ELF-1 (cell line): ENCODE measurements around the gene TCIRG1.
A peak's percentile ranks its signal among the peaks of the same experiment; 100 is the strongest.

Experiments
- DNase-seq: peaks from one replicate; pipeline ENCODE4 v3.0.0-alpha.2; 2016; ENCODE audit warnings: low read depth, low spot score

TCIRG1 gene

GRCh38 chr11:68051191-68052136, 12.6 kb downstream of the TCIRG1 start:
- no peak for DNase-seq

DNA sequence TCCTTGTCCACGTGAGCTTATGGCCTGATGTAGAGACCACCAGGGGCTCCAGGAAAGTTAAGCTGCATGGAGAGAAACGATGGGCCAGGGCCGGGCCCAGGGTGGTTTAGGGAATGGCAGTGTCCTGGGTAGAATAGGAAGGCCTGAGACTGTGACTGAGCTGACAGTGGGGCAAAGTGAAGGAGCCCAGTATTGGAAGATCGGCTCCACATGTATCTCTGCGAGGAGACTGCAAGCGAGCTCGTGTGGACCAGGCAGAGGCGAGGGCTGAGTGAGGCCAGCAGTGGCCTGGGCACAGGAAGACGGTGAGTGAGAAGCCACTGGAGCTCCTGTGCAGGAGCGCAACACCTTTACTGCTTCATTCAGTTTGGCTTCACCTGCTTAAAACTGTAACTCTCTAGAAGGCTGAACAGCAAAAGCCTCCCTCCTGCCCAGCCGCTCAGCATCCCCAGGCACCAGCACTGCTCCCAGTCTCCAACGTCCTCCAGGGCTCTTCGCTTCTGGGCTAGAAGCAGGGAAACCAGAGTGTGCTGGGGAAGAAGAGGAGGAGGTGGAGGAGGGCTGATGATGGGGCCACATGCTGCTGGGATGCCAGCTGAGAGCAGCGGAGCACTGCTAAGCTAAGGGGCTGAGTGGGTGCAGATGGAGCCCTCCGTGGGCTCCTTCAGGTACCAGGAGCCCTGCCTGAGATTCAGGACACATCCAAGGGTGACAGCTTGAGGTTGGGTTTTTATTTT, 13.5 kb downstream of the TCIRG1 start:
- no peak for DNase-seq

DNA sequence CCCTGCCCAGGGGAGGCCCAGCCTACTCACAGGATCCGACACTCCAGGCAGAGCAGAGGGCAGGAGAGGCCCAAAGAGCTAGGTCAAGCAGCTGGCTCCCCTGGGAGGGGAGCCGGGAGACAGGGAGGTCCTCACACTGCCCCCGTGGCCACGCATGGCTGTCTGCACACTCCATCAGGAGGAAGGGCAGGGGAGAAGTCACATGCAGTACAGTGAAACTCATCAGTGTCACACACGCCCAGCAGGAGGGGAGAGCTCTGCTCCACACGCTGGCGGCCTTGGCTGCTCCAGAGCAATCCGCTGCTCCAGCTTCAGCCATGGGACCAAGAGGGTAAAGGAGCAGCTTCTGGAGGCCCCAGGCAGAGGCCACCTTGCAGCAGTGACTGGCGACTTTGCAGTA, 14.3 kb downstream of the TCIRG1 start:
- DNase-seq, result no peak

GRCh38 chr11:68053981-68054812, 15.4 kb downstream of the TCIRG1 start:
- DNase-seq, result no peak

GRCh38 chr11:68056317-68057285, 17.8 kb downstream of the TCIRG1 start:
- no peak for DNase-seq

- no peak for DNase-seq
These were observed 19.0 kb downstream of the TCIRG1 start for GRCh38 chr11:68057807-68058206.

GRCh38 chr11:68061508-68061907, 22.7 kb downstream of the TCIRG1 start:
- DNase-seq, result no peak

GRCh38 chr11:68064926-68065325, 26.1 kb downstream of the TCIRG1 start:
- no peak for DNase-seq

DNA sequence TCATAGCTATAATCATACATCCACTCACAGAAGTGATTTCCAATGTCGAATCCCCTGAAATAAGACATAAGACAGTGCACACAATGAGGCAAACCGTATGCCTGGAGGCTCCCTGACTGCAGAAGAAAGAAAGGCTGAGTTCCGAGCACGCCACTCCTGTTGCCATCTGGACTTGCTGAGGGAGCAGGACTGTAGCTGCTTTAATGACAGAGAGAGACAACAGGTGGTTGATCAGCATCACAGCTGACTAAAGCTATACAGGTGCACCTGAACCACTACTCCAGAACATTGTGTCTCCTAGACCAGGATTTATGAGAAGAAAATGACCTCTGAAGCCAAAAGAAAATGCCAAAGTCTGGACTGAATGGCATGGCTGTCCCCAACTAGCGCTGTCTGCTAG, 27.0 kb downstream of the TCIRG1 start:
- DNase-seq, result no peak

GRCh38 chr11:68066742-68067141, 27.9 kb downstream of the TCIRG1 start:
- DNase-seq, result no peak

DNA sequence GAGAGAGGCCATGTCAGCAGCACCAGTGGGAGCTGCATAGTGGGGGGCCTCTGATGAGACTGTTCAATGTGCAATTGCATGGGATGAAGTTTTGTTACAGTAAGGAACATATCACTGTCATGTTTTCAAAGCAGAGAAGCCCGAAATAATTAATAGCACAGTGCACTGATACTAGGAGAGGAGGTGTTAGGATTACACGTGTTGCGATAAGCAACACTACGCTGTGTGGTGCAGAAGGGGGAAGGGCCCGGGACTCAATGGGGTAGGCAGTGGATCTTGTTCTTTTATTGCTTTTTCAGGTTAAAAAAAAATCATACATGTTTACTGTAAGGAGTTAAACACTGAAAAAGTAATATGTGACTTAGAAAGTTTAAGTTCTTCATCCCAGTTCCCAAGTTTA, 29.2 kb downstream of the TCIRG1 start:
- DNase-seq, result no peak

- no peak for DNase-seq
These were observed 32.6 kb downstream of the TCIRG1 start for GRCh38 chr11:68071281-68072048.

DNA sequence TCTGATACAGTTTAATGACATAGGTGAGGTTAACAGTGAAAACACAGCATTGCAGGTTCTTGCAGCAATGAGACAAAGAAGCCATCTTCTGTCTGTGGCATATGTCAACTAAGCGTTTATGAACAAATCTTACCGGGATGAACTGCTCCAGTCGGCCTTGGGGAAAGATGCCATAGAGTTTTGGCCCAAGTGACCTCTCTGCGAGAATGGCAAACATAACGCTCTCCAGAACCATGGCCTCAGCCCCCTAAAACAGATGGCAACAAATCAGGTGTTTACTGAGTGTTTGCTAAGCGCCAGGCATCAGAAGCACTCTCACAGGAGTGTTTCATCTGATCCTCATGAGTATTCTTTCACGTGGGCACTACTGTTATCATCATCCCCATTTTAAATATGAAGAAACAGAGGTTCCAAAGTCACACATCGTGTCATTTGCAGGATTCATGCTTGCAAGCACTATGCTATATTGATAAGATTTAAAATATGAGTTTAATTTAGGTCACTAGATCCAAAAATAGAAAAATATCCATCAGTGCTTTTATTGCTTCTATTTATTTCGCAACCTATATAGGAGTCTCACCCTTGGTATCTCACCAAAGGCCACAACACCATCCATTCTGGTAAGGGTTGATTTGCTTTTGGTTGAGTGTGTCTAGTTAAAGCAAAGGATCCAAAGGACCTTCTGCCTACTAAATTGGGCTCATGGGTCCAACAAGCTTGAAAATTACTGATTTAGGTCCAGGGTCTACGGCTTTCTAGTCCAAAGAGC, 35.9 kb downstream of the TCIRG1 start:
- no peak for DNase-seq

DNA sequence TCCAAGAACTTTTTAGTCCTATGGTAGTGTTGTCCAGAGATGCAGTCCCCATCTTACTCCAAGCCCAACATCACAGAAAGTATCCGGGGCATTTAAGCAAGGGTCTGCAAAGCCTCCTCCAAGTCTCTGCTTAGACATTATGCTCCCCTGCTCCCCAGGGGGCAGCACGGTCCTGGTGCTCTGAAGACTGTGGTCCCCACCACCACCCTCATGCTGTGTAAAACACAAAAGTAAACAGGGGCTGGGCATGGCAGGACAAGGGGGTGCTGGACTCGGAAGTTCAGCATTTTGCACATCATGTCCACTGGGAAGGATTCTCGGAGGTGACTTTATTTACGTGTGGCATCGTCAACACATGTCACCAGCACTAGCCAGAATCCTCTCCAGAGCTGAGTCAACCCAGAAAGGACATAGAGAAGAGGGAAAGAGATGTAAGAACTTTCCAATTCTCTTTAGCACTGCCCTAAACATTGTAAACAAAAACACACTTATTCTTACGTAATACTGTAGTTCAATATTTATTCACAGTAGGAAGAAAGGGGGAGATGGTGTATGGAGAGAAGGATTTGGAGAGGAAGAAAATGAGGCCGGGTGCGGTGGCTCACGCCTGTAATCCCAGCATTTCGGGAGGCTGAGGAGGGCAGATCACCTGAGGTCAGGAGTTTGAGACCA, 37.7 kb downstream of the TCIRG1 start:
- no peak for DNase-seq

DNA sequence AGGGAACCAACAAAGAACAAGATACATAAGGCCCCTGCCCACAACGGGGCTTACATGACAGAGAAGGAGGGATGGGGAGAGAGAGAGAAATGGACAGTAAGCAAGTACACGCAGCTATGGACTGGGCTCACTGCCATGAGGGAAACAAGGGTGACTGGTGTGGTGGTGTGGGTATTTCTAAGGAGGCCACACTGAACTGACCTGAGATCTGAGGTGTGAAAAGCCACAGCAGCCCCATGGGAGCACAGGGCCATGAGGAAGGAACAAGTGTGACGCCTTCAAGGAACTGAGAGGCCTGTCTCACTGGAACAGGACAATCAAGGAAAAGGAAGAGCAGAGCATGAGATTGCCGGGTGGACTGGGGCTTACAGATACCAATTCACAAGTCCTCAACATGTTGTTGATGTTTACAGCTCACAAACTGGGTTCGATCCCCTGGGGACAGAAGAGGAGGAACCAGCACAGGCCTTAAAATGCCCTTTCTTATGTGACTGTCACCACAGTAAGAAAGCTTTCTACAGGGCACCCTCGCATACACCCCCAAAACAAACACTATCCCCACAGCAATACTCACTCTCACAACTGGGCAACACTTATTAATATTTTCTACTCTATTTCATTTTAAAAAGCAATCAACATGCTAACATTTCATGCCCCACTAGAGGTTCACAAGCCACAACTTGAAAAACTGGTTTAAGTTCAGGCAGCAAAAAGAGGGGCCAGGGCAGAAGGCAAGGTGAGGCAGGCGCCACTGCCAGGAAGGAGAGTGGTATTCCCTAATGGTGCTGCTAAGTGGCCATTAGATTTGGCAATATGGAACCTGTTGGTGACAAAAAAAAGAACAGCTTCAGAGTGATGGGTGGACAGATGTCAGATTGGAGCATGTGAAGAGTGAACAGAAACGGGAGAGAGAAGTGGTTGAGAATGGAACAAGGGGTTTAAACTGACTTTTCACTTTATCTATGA, 39.1 kb downstream of the TCIRG1 start:
- DNase-seq, result peak; percentile 23

- DNase-seq, result no peak
These were observed 42.0 kb downstream of the TCIRG1 start for GRCh38 chr11:68080860-68081259.

DNA sequence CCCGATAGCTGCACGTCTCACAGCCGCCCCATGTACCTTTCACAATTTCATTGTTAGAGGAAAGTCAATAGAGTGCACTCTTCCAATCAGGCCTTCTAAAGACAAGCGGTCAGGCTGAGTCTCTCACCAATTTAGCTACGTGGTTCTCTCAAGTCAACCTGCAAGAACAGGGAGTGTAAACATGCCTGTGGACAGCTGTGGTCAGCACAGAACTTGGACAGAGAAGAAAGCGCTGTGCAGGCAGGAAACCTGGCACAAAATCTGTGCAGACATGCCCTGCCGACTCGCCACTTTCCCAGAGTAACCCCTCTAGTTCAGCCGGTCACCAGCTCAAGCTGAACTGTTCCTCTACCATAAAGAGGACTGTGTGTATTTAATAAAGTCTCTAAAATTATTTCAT, 42.9 kb downstream of the TCIRG1 start:
- DNase-seq, result no peak
